ENCODE results near the gene FBXL7.

DNA sequence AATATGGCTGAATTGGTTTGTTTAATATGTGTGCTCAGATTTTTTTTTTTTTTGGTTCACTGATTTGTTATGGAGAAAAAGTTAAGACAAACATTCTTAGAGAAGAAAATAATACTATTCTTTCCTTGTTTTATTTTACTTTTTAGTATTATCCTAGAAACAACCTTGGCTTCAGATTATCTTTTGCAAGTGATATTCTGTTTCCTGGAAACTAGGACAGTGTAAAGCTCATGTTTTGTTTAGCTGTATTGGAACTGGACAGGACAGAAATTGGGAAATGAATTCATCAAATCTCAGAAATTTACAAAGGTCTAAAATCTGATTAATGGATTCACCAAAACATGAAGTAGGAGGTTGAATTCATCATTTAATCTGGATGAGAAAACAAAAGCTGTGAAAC is 130.5 kb downstream of the FBXL7 start:
- TF ChIP-seq, protein P1, sequence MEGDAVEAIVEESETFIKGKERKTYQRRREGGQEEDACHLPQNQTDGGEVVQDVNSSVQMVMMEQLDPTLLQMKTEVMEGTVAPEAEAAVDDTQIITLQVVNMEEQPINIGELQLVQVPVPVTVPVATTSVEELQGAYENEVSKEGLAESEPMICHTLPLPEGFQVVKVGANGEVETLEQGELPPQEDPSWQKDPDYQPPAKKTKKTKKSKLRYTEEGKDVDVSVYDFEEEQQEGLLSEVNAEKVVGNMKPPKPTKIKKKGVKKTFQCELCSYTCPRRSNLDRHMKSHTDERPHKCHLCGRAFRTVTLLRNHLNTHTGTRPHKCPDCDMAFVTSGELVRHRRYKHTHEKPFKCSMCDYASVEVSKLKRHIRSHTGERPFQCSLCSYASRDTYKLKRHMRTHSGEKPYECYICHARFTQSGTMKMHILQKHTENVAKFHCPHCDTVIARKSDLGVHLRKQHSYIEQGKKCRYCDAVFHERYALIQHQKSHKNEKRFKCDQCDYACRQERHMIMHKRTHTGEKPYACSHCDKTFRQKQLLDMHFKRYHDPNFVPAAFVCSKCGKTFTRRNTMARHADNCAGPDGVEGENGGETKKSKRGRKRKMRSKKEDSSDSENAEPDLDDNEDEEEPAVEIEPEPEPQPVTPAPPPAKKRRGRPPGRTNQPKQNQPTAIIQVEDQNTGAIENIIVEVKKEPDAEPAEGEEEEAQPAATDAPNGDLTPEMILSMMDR (IDR thresholded peaks at IDR 0.05; ENCODE audit: low read depth, low read length, missing input control), result no peak
- TF ChIP-seq, protein P2, sequence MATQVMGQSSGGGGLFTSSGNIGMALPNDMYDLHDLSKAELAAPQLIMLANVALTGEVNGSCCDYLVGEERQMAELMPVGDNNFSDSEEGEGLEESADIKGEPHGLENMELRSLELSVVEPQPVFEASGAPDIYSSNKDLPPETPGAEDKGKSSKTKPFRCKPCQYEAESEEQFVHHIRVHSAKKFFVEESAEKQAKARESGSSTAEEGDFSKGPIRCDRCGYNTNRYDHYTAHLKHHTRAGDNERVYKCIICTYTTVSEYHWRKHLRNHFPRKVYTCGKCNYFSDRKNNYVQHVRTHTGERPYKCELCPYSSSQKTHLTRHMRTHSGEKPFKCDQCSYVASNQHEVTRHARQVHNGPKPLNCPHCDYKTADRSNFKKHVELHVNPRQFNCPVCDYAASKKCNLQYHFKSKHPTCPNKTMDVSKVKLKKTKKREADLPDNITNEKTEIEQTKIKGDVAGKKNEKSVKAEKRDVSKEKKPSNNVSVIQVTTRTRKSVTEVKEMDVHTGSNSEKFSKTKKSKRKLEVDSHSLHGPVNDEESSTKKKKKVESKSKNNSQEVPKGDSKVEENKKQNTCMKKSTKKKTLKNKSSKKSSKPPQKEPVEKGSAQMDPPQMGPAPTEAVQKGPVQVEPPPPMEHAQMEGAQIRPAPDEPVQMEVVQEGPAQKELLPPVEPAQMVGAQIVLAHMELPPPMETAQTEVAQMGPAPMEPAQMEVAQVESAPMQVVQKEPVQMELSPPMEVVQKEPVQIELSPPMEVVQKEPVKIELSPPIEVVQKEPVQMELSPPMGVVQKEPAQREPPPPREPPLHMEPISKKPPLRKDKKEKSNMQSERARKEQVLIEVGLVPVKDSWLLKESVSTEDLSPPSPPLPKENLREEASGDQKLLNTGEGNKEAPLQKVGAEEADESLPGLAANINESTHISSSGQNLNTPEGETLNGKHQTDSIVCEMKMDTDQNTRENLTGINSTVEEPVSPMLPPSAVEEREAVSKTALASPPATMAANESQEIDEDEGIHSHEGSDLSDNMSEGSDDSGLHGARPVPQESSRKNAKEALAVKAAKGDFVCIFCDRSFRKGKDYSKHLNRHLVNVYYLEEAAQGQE (IDR thresholded peaks at IDR 0.05), result no peak
- TF ChIP-seq RXRA (IDR thresholded peaks at IDR 0.05) (no peak), RAD21 (IDR thresholded peaks at IDR 0.05) (no peak)

Measured in liver (tissue), 3 donors.